ENCODE measurements around the gene GPR155. TPM values are rescaled to one million over a fixed set of nuclear protein-coding genes. Genes with fewer than 3 reads are reported as not detected.
A peak's percentile ranks its signal among the peaks of the same experiment; 100 is the strongest.

The GPR155 gene, protein sequence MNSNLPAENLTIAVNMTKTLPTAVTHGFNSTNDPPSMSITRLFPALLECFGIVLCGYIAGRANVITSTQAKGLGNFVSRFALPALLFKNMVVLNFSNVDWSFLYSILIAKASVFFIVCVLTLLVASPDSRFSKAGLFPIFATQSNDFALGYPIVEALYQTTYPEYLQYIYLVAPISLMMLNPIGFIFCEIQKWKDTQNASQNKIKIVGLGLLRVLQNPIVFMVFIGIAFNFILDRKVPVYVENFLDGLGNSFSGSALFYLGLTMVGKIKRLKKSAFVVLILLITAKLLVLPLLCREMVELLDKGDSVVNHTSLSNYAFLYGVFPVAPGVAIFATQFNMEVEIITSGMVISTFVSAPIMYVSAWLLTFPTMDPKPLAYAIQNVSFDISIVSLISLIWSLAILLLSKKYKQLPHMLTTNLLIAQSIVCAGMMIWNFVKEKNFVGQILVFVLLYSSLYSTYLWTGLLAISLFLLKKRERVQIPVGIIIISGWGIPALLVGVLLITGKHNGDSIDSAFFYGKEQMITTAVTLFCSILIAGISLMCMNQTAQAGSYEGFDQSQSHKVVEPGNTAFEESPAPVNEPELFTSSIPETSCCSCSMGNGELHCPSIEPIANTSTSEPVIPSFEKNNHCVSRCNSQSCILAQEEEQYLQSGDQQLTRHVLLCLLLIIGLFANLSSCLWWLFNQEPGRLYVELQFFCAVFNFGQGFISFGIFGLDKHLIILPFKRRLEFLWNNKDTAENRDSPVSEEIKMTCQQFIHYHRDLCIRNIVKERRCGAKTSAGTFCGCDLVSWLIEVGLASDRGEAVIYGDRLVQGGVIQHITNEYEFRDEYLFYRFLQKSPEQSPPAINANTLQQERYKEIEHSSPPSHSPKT
- 10 to 100 TPM in 1 of 2 experiments, 1 to 10 TPM in 1; 9.4 to 14.5 TPM for total RNA-seq

DNA sequence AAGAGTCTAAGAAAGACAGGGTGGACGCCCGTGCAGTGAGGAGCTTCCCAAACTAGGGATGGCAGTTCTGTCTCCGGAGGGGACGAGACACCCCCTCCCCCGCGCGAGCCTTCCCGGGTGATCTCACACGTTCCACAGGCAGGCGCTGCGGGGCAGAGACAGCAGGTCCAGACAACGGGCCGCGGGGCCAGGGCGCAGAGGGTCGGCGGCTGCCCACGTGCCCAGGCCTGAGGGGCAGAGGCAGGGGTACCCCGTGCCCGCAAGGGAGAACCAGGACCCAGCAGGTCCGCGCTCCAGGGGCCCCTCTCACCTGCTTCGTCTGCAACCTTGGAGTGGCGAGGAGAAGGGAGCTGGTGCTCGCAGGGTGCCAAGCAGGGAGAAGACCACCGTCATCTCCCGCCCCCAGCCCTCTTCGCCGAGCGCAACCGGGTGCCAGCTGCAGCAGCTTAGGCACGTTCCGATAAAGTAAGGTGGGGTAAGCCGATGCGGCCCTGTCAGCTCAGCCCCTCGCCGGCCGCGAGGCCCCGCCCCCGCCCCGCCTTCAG is at the start of gene GPR155:
TSS of gene GPR155 (minus strand) at position 467 of the 545 bp plus-strand sequence. CDS start 5,073 bp downstream, outside the sequence.
- DNase-seq = peak; percentile 57
- H3K27me3 Mint-ChIP-seq = no peaks in the 10 kb centered on the region
- peaks cover 50% of the 10 kb centered on the region for H3K4me1 Mint-ChIP-seq
- peaks cover 13% of the 10 kb centered on the region for H3K36me3 Mint-ChIP-seq
- H3K9me3 Mint-ChIP-seq = peaks cover 3% of the 10 kb centered on the region
- peak within 1 kb of the TSS; percentile 92 for H3K27ac Mint-ChIP-seq
- peak within 1 kb of the TSS; percentile 97 for H3K4me3 Mint-ChIP-seq

DNA sequence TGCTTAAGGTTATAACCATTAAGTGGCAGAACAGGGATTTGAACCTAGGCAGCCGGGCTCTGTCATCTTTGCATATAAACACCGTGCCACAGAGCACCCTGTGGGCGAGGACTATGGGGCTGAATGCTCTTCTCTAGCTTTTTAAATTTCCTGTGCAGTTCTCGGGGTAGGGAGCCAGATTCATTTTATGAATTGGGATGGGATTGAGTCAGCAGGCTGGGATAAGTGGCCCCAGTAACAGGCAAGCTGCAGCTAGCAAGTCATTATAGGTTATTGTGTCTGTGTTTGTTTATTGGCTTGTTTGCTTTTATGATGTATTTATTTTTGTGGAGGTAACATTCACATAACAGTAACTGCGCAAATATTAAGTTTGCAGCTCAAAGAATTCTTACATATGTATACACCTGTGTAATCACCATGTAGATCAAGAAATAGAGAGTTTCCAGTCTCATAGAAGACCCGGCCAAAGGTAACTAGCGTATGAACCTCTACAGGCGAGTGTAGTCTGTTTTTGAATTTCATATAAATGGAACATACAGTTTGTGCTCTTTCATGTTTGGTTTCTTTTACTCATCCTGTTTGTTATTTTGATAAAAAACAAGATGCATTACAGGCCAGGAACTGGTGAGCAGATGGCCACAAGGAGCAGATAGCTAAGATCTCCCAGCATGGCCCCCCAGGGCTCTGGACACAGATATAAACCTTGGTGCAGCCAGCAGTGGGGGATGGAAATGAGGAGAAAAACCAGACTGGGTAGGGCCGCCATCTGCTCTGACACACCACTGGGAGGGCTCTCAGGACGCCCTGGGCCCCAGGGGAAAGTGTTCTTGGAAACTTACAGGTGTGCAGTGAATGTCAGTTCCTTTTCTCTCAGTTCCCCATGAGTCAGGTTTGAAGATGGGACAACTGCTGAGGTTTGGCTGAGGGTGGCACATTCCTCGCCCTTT is 49.2 kb upstream of the GPR155 start:
- DNase-seq = no peak
- Mint-ChIP-seq H3K4me3 (no peak overlapping the region), H3K27me3 (no peaks in the 10 kb centered on the region), H3K9me3 (no peaks in the 10 kb centered on the region), H3K4me1 (peaks cover 4% of the 10 kb centered on the region), H3K36me3 (no peaks in the 10 kb centered on the region), H3K27ac (no peak overlapping the region)

DNA sequence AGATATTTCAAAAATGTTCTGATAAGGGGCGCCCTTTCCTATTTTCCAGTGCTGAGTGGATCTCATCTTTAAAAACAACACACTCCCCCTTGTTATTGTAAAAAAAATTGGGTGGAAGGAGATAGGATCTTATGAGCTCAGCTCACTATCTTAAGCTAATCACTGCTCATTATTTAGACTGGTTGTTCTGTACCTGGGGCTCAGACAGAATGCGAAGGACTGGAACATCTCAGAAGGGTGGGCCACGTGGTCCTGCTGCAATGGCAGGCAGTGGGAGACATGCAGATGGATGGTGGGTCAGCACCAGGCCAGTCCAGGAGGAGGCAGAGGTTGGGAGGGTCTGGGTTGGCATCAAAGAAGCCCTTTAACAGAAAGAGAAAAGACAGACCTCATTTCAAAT is 48.3 kb upstream of the GPR155 start:
- H3K27ac Mint-ChIP-seq = no peak overlapping the region
- H3K9me3 Mint-ChIP-seq = no peaks in the 10 kb centered on the region
- no peak overlapping the region for H3K4me3 Mint-ChIP-seq
- peaks cover 4% of the 10 kb centered on the region for H3K4me1 Mint-ChIP-seq
- H3K27me3 Mint-ChIP-seq = no peaks in the 10 kb centered on the region
- no peaks in the 10 kb centered on the region for H3K36me3 Mint-ChIP-seq
- DNase-seq = no peak

DNA sequence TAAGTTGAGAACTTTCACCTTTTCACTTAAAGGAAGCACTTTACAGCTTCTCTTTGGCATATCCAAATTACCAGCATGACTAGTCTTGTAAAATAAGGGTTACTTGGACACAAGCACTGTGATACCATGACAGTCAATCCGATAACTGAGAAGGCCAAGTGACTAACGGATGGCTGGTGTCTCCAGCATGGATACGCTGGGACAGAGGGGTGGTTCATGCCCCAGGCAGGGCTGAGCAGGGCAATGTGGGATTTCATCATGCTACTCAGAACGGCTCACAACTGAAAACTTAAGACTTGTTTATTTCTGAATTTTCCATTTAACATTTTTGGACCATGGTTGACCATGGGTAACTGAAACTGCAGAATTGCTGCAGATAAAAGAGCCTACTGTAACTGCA is 43.1 kb upstream of the GPR155 start:
- H3K4me3 Mint-ChIP-seq = no peak overlapping the region
- H3K9me3 Mint-ChIP-seq = peaks cover 2% of the 10 kb centered on the region
- no peak overlapping the region for H3K27ac Mint-ChIP-seq
- no peaks in the 10 kb centered on the region for H3K27me3 Mint-ChIP-seq
- no peak for DNase-seq
- peaks cover 7% of the 10 kb centered on the region for H3K36me3 Mint-ChIP-seq
- H3K4me1 Mint-ChIP-seq = no peaks in the 10 kb centered on the region

DNA sequence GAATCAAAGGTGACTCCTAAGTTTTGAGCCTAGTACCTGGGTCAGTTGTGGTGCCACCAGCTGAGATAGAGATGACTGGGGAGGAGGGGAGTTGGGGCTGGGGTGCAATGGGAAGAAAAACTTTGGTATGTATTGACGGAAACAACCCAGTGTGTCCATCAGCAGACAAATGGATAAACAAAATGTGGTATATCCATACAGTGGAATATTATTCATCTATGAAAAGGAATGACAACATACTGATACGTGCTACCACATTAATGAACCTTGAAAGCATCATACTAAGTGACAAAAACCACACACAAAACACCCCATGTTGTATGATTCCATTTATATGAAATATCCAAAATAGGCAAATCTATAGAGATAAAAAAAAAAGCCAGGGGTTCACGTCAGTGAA is 41.1 kb upstream of the GPR155 start:
- H3K9me3 Mint-ChIP-seq = peaks cover 2% of the 10 kb centered on the region
- H3K4me1 Mint-ChIP-seq = peaks cover 13% of the 10 kb centered on the region
- H3K4me3 Mint-ChIP-seq = no peak overlapping the region
- H3K27me3 Mint-ChIP-seq = no peaks in the 10 kb centered on the region
- DNase-seq = no peak
- H3K27ac Mint-ChIP-seq = no peak overlapping the region
- H3K36me3 Mint-ChIP-seq = peaks cover 7% of the 10 kb centered on the region

DNA sequence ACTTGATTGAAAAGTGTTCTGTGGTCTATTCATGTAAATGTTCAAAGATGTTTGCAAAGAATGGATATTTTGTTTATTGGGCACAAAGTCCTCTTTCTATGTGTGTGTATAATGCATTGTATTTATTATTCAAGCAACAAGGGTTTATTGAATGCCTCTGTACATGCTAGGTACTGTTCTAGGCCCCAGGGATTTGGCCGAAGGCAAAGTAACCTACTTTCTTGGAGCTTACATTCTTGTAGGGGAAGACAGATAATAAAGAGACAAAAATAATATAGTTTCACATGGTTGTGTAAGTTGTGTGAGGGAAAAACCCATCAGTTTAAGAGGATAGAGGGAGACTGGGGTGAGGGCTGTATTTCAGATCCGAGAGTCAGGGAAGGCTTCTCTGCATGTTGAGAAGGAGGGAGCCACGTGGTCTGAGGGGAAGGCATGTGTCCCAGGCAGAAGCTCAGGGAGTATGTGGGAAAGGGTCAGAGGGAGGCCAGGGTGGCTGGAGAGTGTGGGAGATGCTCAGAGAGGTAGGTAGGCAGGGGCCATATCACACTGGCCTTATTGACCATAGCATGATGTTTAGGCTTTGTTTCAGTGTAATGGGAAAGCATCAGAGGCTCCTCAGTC is 40.4 kb upstream of the GPR155 start:
- Mint-ChIP-seq H3K27ac (no peak overlapping the region), H3K36me3 (peaks cover 7% of the 10 kb centered on the region), H3K27me3 (no peaks in the 10 kb centered on the region), H3K9me3 (peaks cover 2% of the 10 kb centered on the region), H3K4me3 (no peak overlapping the region), H3K4me1 (peaks cover 13% of the 10 kb centered on the region)
- DNase-seq = no peak

DNA sequence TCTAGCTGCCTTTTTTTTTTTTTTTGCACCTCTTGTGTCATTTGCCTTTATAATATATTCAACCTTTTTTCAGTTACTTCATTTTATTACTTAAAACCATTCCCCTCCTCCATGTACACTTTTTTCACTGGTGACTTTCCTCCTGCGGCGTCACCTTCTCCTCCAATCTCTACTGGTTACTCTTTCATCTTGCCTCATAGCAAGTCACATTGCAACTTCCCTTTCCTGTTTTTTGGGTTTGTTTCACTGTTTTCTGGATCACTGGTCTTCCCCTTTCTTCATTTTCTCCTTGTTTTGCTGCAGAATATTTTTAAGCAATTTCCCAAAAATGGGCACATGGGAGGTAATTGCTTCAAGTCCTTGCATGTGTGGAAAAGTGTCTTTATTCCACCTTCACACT is 37.7 kb upstream of the GPR155 start:
- Mint-ChIP-seq H3K9me3 (peaks cover 2% of the 10 kb centered on the region), H3K36me3 (peaks cover 7% of the 10 kb centered on the region), H3K27ac (no peak overlapping the region), H3K4me1 (peaks cover 13% of the 10 kb centered on the region), H3K4me3 (no peak overlapping the region), H3K27me3 (no peaks in the 10 kb centered on the region)
- DNase-seq = no peak

DNA sequence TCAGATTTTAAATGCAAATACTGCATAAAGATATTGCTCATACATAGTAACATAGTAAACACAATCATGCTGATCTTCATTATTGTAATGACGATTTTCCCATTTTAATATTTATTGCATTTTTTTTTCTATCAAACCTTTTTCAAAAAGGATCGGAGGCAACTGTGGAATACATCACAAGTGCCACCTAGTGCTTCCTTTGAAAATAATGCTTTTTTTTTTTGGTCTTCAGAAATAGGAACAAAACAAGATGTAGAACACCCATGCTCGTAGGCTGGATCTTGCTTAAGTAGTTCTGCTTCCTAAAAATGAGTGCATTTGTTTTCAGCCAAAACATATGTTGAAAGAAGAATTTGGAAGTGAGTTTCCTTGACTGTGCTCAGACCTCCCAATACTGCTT is 35.7 kb upstream of the GPR155 start:
- H3K9me3 Mint-ChIP-seq = peaks cover 2% of the 10 kb centered on the region
- no peak for DNase-seq
- peaks cover 13% of the 10 kb centered on the region for H3K4me1 Mint-ChIP-seq
- no peak overlapping the region for H3K4me3 Mint-ChIP-seq
- H3K27ac Mint-ChIP-seq = no peak overlapping the region
- H3K27me3 Mint-ChIP-seq = no peaks in the 10 kb centered on the region
- peaks cover 3% of the 10 kb centered on the region for H3K36me3 Mint-ChIP-seq

DNA sequence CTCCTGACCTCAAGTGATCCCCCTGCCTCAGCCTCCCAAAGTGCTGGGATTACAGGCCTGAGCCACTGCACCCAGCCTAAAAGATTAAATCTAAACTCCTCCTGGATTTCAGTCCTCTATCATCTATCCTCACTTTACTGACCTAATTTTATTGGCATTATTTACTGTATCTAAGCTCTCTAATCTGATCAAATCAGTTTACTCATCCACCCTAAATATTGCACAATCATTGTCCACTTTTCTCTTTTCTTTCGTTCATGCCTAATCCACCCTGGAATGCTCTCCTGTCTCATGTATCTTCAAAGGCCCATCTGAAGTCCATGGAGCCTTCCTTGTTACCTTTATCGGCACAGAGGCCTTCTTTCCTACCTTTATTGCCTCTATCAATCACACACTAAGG is 31.6 kb upstream of the GPR155 start:
- no peak for DNase-seq
- Mint-ChIP-seq H3K36me3 (no peaks in the 10 kb centered on the region), H3K27me3 (no peaks in the 10 kb centered on the region), H3K9me3 (no peaks in the 10 kb centered on the region), H3K27ac (no peak overlapping the region), H3K4me1 (peaks cover 11% of the 10 kb centered on the region), H3K4me3 (no peak overlapping the region)

DNA sequence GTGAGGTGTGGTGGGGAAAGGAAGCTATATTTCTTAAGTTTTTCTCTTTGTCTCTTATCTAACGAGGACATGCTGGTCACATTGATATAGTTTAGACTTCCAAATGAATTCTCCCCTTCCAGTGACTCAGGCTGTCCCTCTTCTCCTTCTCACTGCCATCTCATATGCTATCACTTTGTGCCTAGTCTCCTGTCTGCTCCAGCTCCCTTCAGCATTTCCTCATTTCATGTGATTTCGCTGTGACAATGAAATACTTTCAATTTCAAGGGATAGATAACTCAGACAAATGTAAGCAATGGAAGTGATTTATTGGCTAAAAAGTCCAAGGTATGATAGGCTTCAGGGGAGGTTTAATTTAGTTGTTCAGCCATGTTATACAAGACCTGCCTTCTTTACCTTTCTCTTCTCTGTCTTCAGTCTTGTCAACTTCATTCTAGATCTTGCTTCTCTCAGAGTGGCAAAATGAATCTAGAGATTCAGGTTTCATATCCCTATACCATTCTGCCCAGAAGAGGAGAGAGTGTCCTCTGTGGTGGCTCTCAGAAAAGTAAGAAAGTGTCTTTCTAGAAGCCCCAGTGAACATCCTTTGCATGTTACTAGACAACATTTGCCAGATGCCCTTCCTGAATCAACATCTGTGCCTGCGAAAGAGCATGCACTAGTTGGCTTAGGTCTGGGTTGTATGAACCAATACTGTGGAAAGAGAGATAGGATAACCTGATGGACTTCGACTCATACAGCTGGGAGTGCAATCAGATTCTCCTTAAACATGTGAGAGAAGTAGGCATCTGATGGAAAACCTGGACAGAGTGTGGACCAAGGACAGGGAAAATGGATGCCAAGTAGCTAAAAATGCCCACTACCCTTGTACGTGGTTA is 29.9 kb upstream of the GPR155 start:
- Mint-ChIP-seq H3K36me3 (peaks cover 3% of the 10 kb centered on the region), H3K9me3 (peaks cover 5% of the 10 kb centered on the region), H3K27me3 (no peaks in the 10 kb centered on the region), H3K27ac (no peak overlapping the region), H3K4me1 (peaks cover 17% of the 10 kb centered on the region), H3K4me3 (no peak overlapping the region)
- no peak for DNase-seq

DNA sequence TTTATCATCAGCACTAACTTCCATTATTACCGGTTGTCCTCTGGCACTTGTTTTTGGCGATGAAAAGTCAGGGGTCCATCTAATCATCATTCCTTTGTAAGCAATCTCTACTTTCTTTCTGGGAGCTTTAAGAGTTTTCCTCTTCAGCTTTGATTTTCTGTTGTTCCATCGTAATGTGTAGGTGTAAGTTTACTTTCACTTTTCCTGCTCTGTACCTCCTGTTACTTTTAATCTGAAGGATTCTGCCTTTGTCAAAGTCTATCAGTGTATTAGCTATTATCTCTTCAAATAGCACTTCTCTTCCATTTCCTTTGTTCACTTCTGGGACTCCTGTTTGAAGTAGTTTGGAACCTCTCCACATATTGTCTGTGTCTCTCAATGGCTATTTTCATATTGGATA is 25.5 kb upstream of the GPR155 start:
- H3K4me1 Mint-ChIP-seq = peaks cover 17% of the 10 kb centered on the region
- no peak overlapping the region for H3K27ac Mint-ChIP-seq
- no peak overlapping the region for H3K4me3 Mint-ChIP-seq
- H3K36me3 Mint-ChIP-seq = peaks cover 19% of the 10 kb centered on the region
- DNase-seq = no peak
- H3K27me3 Mint-ChIP-seq = no peaks in the 10 kb centered on the region
- peaks cover 26% of the 10 kb centered on the region for H3K9me3 Mint-ChIP-seq

DNA sequence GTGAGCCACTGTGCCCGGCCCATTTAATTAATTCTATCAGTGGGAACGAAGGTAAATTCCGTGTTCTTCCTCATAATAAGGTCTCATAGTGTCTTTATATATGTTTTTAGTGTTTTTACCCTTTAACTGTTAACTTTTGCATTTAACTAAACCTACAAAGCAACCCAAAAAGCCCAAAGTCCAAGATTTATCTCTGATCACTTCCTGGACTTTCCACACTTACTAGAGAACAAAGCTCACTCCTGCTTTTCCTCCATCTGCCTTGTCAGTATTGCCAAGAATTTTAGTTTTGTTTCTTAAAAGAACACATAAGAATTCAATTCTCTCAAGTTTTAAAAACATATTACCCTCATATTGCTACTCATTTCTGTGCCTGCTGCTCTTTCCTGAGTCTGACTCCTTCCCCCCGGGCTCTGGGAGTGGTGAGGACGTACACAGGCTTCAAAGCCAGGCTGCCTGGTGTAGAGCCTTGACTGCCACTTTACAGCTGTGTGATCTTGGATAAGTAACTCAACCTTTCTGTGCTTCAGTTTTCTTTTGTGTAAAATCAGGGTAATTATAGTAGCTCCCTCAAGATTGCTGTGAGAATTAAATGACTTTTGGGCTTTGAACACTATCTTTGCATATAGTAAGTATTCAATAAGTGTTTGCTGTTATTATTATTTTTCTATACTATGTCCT is 24.9 kb upstream of the GPR155 start:
- no peak for DNase-seq
- H3K27ac Mint-ChIP-seq = no peak overlapping the region
- H3K4me3 Mint-ChIP-seq = no peak overlapping the region
- peaks cover 19% of the 10 kb centered on the region for H3K36me3 Mint-ChIP-seq
- peaks cover 14% of the 10 kb centered on the region for H3K4me1 Mint-ChIP-seq
- H3K27me3 Mint-ChIP-seq = no peaks in the 10 kb centered on the region
- peaks cover 29% of the 10 kb centered on the region for H3K9me3 Mint-ChIP-seq

All from activated naive CD8-positive, alpha-beta T cell treated with anti-CD3 and anti-CD28 coated beads for 36 hours (primary cell).